H1 (cell line): ENCODE data around the gene ARMC9. TPM values are rescaled to one million over a fixed set of nuclear protein-coding genes. Genes with fewer than 3 reads are reported as not detected.

ENCODE experiments used
- CHD1 ChIP-seq: IDR thresholded peaks from 2 replicates; pipeline ENCODE4 v1.6.1; 2012; ENCODE audit warnings: low read depth, low read length, improper control_type of control experiment
- GTF2F1 ChIP-seq: IDR thresholded peaks from 2 replicates; pipeline ENCODE4 v1.6.1; 2012; ENCODE audit warnings: low read depth, low read length, improper control_type of control experiment, borderline replicate concordance
- KDM4A ChIP-seq: IDR thresholded peaks from one replicate; pipeline ENCODE4 v1.7.1; 2012; ENCODE audit warnings: low read depth, mild to moderate bottlenecking, moderate library complexity, low read length, inconsistent platforms; ENCODE audit not compliant: severe bottlenecking
- POLR2AphosphoS5 ChIP-seq: IDR thresholded peaks from 2 replicates; pipeline ENCODE4 v1.6.1; 2011; ENCODE audit warnings: low read depth, low read length
- SAP30 ChIP-seq: fragments of 300-600 bp; sonication (generic); IDR thresholded peaks from 2 replicates; pipeline ENCODE4 v1.7.1; 2012; ENCODE audit warnings: low read length, moderate library complexity, mild to moderate bottlenecking, inconsistent platforms; ENCODE audit not compliant: insufficient read depth, insufficient replicate concordance
- polyA plus RNA-seq, 7 experiments: library from polyadenylated mRNA; depleted of rRNA in 3 of 7; stranded (reverse) in 5 of 7; unstranded in 2 of 7; fragments of >200 nt in 5 of 7; fragments of 200-250 nt in 2 of 7; gene quantifications; 1 replicate in 5 of 7; 2 replicates in 1 of 7; 4 replicates in 1 of 7; pipeline versions ENCODE4 v1.2.1 to v1.2.3, GENCODE V29; 2011 to 2013; ENCODE audit warnings: missing spikeins in 2 of 7, mixed read lengths in 2 of 7
- total RNA-seq: library from RNA; stranded (reverse); fragmentation: NEBNext Ultra II Directional; extraction: Animal tissue kit (Norgen Biotek cat#: 25700); gene quantifications from 2 replicates; pipeline ENCODE4 v1.2.1, GENCODE V29; 2021

Gene ARMC9
- total and polyA plus RNA-seq, 2 of the 8 experiments (the other 6 are each of a cell fraction or from before 2014, with no cell fraction given), result 23.2 to 36.1 TPM

DNA sequence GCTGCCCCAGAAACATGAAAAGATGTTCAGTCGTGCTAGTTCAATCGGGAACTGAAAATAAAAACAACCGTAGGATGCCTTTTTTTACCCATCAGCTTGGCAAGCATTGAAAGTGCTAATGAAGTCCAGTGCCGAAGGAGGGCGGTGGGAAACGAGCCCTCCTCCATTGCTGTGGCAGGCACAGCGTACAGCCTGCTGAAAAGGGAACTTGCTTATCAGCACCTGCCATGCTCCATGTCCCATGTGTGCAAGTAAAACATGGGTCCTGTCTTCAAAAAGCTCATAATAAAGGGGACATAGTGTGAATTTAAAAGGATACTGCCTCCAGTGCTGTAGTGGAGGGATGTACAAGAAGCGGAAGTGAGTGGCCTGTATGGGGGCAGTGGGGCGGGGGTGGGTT, 82.4 kb downstream of the ARMC9 start (continued):
- no peak for TF ChIP-seq GTF2F1
- no peak for TF ChIP-seq CHD1
- TF ChIP-seq POLR2AphosphoS5, result no peak
- TF ChIP-seq KDM4A, result no peak
- TF ChIP-seq SAP30, result no peak
- TF ChIP-seq, all 59 proteins: peak for 0
